ENCODE data around the gene TRIP6. TPM values are rescaled to one million over a fixed set of nuclear protein-coding genes. Genes with fewer than 3 reads are reported as not detected.
"Not testable (repeated sequence)": the region's sequence is repeated elsewhere in the genome, so short reads cannot be mapped to it uniquely, and the experiment has no call there.

TRIP6 gene
- total RNA-seq, 1 experiment from 2014 or later: 3.2 TPM

DNA sequence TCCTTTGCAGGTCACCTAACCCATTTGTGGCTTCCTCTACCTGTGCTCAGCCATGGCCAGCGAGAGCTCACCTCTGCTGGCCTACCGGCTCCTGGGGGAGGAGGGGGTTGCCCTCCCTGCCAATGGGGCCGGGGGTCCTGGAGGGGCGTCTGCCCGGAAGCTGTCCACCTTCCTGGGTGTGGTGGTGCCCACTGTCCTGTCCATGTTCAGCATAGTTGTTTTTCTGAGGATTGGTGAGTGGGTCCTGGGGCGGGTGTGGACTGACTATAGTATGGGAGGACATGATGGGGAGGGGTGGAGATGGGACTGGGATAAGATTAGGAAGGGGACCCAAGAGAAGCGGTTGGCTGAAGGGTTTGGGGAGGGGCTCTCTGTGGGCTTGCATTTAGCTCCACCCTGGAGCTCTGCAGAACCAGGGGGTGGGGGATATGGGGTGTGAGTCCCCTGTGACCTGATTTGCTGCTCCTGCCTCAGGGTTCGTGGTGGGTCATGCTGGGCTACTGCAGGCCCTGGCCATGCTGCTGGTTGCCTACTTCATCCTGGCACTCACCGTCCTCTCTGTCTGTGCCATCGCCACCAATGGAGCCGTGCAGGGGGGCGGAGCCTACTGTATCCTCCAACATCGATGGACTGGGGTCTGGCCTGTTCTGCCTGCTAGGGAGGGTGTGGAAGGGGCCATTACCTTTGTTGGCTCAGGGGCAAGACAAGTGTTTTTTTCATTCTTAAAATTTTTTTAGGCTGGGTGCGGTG, 12.9 kb upstream of the TRIP6 start:
- BruUV-seq (replicated peaks): no TSS peak
- CTCF ChIA-PET: no interaction called here
- in situ Hi-C loops (cut with HindIII; ENCODE audit: low pct_unique_long_range_greater_than_20kb, low sequenced_read_pairs) (no loop called here), intact Hi-C loops (cut with micrococcal nuclease; ENCODE audit: unreplicated experiment) (loop anchor here (5.0 kb wide), 1 partner anchor 52 kb away; no protein-coding TSS in a partner anchor)
- POLR2A ChIA-PET: no interaction called here
- DNase-seq (ENCODE audit: low read depth, low spot score) (no peak), ATAC-seq (no peak)
- Histone ChIP-seq H3K27ac (ENCODE audit: low read length) (no peak overlapping the region), H3K27me3 (ENCODE audit: control insufficient read depth, insufficient read depth, low read length) (no peaks in the 10 kb centered on the region), H3K4me3 (ENCODE audit: low read depth in 2 of 2, low read length in 2 of 2) (no peak overlapping the region), H3K9me3 (ENCODE audit: control insufficient read depth, insufficient read depth, low read depth, low read length) (no peaks in the 10 kb centered on the region), H3K4me1 (ENCODE audit: control insufficient read depth, insufficient read depth, low read length) (peaks cover 3% of the 10 kb centered on the region; the same call in 1 of the 2 replicates), H3K36me3 (ENCODE audit: control insufficient read depth, insufficient read depth, low read length) (no peaks in the 10 kb centered on the region)
- TF ChIP-seq POLR2AphosphoS5 (IDR thresholded peaks at IDR 0.05; ENCODE audit: low read depth, low read length) (no peak), TCF7L2 (IDR thresholded peaks at IDR 0.05; ENCODE audit: low read depth, low read length) (no peak), SIN3A (IDR thresholded peaks at IDR 0.05; ENCODE audit: borderline replicate concordance, insufficient read depth, low read depth, low read length) (no peak)
- TF ChIP-seq, protein P1, sequence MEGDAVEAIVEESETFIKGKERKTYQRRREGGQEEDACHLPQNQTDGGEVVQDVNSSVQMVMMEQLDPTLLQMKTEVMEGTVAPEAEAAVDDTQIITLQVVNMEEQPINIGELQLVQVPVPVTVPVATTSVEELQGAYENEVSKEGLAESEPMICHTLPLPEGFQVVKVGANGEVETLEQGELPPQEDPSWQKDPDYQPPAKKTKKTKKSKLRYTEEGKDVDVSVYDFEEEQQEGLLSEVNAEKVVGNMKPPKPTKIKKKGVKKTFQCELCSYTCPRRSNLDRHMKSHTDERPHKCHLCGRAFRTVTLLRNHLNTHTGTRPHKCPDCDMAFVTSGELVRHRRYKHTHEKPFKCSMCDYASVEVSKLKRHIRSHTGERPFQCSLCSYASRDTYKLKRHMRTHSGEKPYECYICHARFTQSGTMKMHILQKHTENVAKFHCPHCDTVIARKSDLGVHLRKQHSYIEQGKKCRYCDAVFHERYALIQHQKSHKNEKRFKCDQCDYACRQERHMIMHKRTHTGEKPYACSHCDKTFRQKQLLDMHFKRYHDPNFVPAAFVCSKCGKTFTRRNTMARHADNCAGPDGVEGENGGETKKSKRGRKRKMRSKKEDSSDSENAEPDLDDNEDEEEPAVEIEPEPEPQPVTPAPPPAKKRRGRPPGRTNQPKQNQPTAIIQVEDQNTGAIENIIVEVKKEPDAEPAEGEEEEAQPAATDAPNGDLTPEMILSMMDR (IDR thresholded peaks at IDR 0.05): no peak
- TF ChIP-seq, protein P2, sequence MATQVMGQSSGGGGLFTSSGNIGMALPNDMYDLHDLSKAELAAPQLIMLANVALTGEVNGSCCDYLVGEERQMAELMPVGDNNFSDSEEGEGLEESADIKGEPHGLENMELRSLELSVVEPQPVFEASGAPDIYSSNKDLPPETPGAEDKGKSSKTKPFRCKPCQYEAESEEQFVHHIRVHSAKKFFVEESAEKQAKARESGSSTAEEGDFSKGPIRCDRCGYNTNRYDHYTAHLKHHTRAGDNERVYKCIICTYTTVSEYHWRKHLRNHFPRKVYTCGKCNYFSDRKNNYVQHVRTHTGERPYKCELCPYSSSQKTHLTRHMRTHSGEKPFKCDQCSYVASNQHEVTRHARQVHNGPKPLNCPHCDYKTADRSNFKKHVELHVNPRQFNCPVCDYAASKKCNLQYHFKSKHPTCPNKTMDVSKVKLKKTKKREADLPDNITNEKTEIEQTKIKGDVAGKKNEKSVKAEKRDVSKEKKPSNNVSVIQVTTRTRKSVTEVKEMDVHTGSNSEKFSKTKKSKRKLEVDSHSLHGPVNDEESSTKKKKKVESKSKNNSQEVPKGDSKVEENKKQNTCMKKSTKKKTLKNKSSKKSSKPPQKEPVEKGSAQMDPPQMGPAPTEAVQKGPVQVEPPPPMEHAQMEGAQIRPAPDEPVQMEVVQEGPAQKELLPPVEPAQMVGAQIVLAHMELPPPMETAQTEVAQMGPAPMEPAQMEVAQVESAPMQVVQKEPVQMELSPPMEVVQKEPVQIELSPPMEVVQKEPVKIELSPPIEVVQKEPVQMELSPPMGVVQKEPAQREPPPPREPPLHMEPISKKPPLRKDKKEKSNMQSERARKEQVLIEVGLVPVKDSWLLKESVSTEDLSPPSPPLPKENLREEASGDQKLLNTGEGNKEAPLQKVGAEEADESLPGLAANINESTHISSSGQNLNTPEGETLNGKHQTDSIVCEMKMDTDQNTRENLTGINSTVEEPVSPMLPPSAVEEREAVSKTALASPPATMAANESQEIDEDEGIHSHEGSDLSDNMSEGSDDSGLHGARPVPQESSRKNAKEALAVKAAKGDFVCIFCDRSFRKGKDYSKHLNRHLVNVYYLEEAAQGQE (IDR thresholded peaks at IDR 0.05; ENCODE audit: insufficient read depth in 1 of 2, low read depth in 2 of 2, low read length in 1 of 2): no peak

DNA sequence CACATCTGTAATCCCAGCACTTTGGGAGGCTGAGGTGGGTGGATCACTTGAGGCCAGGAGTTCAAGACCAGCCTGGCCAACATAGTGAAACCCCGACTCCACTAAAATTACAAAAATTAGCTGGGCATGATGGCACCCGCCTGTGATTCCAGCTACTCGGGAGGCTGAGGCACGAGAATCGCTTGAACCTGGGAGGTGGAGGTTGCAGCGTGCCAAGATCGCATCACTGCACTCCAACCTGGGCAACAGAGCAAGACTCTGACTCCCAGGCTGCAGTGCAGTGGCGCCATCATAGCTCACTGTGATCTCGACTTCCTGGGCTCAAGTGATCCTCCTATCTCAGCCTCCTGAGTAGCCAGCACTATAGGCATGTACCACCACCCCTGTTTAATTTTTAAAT, 12.3 kb upstream of the TRIP6 start:
- CTCF ChIA-PET; H3K9me3 ChIP-seq (ENCODE audit: control insufficient read depth, insufficient read depth, low read depth, low read length); DNase-seq (ENCODE audit: low read depth, low spot score); H3K4me3 ChIP-seq (ENCODE audit: low read depth in 2 of 2, low read length in 2 of 2); in situ Hi-C loops (cut with HindIII; ENCODE audit: low pct_unique_long_range_greater_than_20kb, low sequenced_read_pairs); H3K27me3 ChIP-seq (ENCODE audit: control insufficient read depth, insufficient read depth, low read length); H3K36me3 ChIP-seq (ENCODE audit: control insufficient read depth, insufficient read depth, low read length); ATAC-seq; H3K27ac ChIP-seq (ENCODE audit: low read length); BruUV-seq (replicated peaks); H3K4me1 ChIP-seq (ENCODE audit: control insufficient read depth, insufficient read depth, low read length): not testable (repeated sequence)
- intact Hi-C loops (cut with micrococcal nuclease; ENCODE audit: unreplicated experiment): loop anchor here (5.0 kb wide), 1 partner anchor 53 kb away; no protein-coding TSS in a partner anchor
- POLR2A ChIA-PET: interaction anchor here (1.1 kb wide), 1 partner anchor 20 kb away, joined by 9 read pairs; the partner anchor contains the start of gene SRRT

DNA sequence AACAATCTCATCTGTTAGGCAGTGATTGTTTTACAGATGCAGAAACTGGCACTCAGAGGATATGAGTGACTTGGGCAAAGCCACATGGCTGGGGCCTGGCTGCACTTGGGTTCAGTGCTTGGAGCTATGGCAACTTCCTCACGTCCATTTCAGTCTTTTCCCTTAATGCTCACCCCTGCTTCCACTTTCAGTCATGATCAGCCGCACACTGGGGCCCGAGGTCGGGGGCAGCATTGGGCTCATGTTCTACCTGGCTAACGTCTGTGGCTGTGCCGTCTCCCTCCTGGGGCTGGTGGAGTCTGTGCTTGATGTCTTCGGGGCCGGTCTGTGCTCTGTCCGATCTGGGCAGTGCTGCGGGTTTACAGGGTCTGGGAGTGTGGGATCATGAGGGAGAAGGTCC, 11.7 kb upstream of the TRIP6 start:
- TF ChIP-seq SIN3A (IDR thresholded peaks at IDR 0.05; ENCODE audit: borderline replicate concordance, insufficient read depth, low read depth, low read length): no peak
- no peak for TF ChIP-seq POLR2AphosphoS5 (IDR thresholded peaks at IDR 0.05; ENCODE audit: low read depth, low read length)
- TF ChIP-seq TCF7L2 (IDR thresholded peaks at IDR 0.05; ENCODE audit: low read depth, low read length): no peak
- TF ChIP-seq, protein P1 (IDR thresholded peaks at IDR 0.05): no peak
- TF ChIP-seq, protein P2 (IDR thresholded peaks at IDR 0.05; ENCODE audit: insufficient read depth in 1 of 2, low read depth in 2 of 2, low read length in 1 of 2): no peak
- no peak overlapping the region for H3K27ac ChIP-seq (ENCODE audit: low read length)
- in situ Hi-C loops (cut with HindIII; ENCODE audit: low pct_unique_long_range_greater_than_20kb, low sequenced_read_pairs) (no loop called here), intact Hi-C loops (cut with micrococcal nuclease; ENCODE audit: unreplicated experiment) (no loop called here)
- no peaks in the 10 kb centered on the region for H3K9me3 ChIP-seq (ENCODE audit: control insufficient read depth, insufficient read depth, low read depth, low read length)
- H3K4me3 ChIP-seq (ENCODE audit: low read depth in 2 of 2, low read length in 2 of 2): no peak overlapping the region
- DNase-seq (ENCODE audit: low read depth, low spot score) (no peak), ATAC-seq (no peak)
- peaks cover 3% of the 10 kb centered on the region; the same call in 1 of the 2 replicates for H3K4me1 ChIP-seq (ENCODE audit: control insufficient read depth, insufficient read depth, low read length)
- ChIA-PET CTCF (no interaction called here), POLR2A (interaction anchor here (1.1 kb wide), 1 partner anchor 19 kb away, joined by 9 read pairs; the partner anchor contains the start of gene SRRT)
- H3K36me3 ChIP-seq (ENCODE audit: control insufficient read depth, insufficient read depth, low read length): no peaks in the 10 kb centered on the region
- no TSS peak for BruUV-seq (replicated peaks)
- no peaks in the 10 kb centered on the region for H3K27me3 ChIP-seq (ENCODE audit: control insufficient read depth, insufficient read depth, low read length)

Data from Panc1 (cell line).